GF-D8 (cell line): ENCODE results near the gene LITAF.
"Not testable (repeated sequence)": the region's sequence is repeated elsewhere in the genome, so short reads cannot be mapped to it uniquely, and the experiment has no call there.

ENCODE experiments used
- DNase-seq: peaks from one replicate; lab custom pipeline; 2025; lab: John Stamatoyannopoulos, UW

LITAF gene

DNA sequence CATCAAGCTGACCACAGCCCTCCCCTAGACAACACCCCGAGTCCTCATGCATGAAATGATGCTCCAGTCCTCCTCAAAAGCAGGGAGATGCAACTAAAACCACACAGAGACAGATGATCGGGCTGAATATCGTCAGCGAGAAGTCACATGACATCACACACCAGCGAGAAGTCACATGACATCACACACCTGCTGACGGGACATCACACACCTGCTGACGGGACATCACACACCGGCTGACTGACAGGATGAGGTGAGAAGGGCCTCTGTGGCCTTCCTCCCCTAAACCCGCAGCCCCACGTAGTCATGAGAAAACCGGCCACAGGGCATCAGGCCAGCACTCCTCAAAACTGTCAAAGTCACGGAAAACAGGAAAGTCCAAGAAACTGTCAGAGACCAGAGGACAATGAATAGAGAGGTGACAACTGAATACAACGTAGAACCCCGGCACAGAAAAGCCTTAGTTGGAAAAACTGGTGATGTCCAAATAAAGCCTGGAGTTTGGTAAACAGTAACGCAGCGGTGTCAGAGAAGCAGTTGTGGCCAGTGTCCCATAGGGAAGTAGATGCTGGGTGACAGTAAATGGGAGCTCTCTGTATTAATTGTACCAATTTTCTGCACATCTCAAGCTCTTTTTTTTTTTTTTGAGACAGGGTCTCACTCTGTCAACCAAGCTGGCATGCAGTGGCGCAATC, 14.3 kb downstream of the LITAF start:
- DNase-seq, result no peak

DNA sequence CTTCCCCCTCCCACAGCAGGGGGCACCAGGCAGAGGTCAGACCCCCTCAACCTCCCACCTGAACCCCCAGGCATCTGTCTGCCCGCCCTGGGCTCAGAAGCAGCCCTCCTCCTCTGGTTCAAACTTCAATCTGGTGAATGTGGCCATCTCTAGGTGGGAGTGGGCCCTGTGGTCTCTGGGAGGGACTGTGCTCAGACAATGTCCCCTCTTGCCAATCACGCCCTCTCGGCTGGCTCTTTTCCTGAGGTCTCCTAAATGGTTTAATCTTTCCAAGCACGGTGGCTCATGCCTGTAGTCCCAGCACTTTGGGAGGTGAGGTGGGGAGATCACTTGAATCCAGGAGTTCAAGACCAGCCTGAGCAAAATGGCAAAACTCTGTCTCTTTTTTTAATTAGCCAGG, 15.2 kb downstream of the LITAF start:
- DNase-seq, result no peak

DNA sequence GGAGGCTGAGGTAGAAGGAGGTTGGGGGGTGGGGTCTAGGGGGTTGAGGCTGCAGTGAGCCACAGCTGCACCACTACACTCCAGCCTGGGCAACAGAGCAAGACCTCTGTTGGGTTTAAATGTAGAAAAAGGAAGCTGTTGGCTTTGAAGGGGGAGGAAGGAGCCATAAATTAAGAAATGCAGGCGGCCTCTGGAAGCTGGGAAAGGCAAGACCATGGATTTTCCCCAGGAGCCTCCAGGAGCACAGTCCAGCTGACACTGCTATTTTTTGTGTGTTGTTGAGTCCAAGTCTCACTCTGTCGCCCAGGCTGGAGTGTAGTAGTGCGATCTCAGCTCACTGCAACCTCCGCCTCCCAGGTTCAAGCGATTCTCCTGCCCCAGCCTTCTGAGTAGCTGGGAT, 15.9 kb downstream of the LITAF start:
- DNase-seq, result no peak

DNA sequence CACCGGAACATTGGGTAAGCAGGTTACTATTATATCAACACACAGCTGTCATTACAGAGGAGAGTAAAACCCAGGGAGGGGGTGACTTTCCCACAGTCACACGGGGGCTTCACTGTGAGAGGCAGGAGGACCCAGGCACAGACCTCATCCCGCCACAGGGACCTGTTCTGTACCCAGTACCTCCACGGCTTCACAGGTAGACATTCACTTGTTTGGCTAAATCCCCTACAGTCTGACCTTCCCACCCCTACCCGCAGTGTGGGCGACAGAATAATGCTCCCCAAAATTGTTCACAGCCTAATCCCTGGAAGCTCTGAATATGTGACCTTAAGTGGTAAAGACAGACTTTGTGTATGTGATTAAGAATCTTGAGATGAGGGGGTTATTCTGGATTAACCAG, 16.5 kb downstream of the LITAF start:
- no peak for DNase-seq

DNA sequence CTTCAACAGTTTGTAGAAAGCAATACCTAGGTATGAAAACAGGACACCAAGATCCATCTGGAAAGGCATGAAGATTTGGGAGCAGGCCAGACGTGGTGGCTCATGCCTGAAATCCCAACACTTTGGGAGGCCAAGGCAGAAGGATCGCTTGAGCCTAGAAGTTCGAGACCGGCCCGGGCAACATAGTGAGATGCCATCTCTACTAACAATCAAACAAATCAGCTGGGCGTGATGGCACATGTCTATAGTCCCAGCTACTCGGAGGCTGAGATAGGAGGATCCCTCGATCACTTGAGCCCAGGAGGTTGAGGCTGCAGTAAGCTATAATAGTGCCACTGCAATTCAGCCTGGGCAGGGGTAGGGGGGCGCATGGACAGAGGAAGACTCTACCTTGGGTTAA, 20.3 kb downstream of the LITAF start:
- DNase-seq, result no peak

DNA sequence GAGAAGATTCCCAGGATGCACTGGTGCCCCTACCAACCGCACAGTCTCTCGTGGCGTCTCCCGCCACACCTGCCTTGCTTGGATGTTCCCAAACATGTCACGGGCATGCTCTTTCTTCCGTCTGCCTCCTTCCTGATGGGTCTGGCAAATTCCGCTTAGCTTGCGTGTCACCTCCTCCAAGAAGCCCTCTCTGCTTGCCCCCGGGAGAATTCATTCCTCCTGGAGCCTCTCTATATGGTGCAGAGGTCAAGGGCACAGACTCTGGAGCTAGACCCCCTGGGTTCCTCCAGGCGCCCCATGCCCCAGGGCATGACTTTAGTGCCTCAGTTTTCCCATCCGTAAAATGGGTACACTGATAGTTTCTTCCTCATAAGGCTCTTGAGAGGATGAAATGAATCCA, 21.1 kb downstream of the LITAF start:
- DNase-seq, result no peak

DNA sequence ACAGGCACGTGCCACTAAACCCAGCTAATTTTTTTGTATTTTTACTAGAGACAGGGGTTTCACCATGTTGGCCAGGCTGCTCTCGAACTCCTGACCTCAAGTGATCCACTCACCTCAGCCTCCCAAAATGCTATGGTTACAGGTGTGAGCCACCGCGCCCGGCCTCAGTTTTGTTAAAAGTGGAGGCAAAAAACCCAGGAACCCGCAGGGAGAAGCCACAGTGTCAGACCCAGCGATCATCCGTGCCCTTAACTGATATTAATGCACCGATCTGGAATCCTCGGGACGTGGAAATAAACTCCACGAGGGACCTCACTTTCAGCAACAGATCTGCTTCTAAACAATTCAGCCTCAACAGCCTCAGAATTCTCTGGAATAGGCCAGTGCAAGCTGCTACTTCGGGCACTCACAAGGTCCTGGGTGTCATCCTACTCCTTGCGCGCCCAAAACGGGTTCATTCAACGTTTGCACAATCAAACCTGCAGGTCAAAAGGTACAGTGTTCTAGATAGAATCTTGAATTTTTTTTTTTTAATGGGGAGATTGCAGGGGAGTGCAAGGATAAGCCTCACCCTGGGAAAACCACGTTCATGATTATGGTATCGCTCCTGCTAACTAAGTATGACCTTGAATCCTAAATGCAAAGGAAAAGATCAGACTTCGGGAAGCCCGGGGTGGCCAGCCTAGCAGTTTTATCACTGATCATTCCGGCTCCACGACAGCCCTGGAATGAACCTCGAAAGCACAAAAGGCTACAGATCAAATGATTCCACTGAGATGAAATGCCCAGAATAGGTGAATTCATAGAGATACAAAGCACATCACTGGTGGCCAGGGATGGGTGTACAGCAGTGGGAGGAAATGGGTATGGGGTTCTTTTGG, 22.4 kb downstream of the LITAF start:
- DNase-seq, result no peak

DNA sequence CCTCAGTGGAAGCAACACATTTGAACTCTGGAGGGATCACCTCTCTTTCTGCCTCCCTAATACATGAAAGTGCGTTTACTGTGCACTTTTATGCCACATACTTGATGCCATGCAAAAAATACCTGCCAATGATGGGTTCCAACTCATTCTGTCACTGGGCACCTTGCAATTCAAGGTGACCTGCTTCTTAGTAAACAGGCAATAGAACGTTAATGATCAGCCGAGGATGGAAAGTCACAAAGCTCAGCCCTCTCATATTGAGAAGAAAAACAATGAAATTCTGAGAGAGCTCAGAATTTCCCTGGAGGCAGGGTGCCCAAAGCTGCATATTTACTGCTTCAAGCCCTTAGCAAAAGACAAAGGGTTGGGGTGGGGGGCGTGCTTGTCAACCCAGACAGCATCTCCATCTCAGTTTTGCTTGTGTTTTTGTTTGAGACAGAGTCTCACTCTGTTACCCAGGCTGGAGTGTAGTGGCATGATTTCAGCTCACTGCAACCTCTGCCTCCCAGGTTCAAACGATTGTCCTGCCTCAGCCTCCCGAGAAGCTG, 23.2 kb downstream of the LITAF start:
- no peak for DNase-seq

DNA sequence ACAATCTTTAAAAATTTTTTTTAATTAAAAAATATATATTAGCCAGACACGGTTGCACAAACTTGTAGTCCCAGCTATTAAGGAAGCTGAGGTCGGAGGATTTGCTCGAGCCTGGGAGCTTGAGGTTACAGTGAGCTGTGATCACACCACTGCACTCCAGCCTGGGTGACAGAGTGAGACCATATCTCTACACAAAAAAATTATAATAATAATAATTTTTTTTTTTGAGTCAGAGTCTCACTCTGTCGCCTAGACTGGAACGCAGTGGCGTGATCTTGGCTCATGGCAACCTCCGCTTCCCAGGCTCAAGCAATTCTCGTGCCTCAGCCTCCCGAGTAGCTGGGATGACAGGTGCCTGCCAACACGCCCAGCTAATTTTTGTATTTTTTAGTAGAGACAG, 23.8 kb downstream of the LITAF start:
- DNase-seq, result no peak

DNA sequence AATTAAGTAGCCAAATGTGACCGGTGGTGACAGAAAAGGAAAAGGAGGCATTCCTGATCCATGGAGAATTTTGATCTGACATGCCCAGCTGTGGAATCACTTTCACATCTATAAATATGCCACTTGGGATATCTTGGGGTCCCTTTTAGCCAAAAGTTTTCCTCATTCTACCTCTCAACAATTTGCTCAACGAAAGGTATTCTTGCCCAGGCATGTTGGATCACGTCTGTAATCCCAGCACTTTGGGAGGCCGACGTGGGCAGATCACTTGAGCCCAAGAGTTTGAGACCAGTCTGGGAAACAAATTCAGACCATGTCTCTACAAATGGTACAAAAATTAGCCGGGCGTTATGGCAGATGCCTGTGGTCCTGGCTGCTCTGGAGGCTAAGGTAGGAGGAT, 24.3 kb downstream of the LITAF start:
- no peak for DNase-seq

DNA sequence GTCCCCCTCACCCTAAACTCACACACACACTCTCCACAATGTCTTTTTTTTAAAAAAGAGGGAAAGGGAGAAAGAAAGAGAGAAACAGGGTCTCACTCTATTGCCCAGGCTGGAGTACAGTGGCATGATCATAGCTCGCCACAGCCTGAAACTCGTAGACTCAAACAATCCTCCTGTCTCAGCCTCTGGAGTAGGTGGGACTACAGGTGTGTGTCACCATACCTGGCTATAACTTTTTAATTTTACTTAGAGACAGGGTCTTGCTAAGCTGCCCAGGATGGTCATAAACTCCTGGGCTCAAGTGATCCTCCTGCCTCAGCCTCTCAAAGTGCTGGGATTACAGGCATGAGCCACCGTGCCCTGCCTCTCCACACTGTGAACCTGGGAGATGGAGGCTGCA, 24.9 kb downstream of the LITAF start:
- no peak for DNase-seq

DNA sequence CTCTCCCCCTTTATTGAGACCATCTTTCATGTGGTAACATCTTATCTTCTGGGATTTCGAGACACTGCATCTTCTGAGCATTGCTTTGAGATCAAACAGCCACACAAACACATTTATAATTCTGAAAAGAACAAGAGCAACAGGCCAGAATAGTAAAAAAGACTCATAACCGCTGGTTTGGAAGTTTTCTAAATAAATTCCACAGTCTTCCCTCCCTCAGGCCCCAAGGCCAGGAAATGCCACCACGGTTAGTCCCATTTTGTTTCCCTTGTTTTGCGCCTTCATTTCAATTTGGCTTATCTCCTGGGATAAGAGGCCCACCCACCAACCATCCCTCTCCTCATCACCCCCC, 25.3 kb downstream of the LITAF start:
- no peak for DNase-seq

DNA sequence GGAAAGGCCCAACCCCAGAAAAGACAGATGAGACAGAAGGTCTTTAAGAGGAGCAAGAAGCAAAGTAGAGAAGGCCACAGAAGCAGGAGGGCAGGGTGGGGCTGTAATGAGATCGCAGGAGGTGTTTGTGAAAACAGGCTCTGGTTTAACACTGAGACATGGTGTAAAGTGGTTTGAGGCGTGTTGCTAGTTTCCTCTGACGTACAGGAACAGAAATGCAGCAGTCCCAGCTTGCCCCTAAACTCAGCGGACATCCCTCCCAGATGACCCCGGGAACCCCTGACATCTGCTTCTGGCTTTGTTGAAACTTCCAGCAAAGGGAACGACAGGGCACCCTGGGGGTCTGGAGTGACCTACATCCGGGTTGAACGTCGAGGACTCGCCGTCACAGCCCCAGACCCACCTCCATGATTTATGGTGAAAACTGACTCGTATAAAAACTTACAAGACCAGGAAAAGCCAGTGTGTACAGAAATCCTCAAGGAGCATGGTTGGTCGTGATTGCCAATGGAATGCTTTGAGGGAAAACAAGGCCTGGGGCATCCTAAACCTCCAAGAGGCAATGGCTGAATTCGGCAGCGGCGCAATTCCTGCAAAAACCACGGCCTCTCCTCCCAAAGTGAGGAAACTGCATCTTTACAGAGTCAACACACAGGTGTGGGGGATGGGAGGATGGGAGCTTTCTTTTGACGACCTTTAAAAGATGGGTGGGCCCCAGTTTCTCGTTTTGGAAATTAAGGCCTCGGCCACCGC, 25.8 kb downstream of the LITAF start:
- no peak for DNase-seq

DNA sequence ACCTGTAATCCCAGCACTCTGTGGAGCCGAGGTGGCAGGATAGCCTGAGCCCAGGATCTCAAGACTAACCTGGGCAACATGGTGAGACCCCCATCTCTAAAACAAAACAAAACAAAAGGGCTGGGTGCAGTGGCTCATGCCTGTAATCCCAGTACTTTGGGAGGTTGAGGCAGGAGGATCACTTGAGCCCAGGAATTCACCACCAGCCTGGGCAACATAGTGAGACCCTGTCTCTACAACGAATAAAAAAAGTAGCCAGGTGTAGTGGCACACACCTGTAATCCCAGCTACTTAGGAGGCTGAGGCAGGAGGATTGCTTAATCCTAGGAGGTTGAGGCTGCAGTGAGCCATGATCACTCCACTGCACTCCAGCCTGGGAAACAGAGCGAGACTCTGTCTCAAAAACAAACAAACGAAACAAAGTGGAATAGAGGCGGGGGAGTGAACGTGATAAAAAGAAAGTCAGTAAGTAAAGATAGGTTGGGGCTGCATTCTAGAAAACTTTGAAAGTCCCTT, 28.4 kb downstream of the LITAF start:
- DNase-seq, result not testable (repeated sequence)

DNA sequence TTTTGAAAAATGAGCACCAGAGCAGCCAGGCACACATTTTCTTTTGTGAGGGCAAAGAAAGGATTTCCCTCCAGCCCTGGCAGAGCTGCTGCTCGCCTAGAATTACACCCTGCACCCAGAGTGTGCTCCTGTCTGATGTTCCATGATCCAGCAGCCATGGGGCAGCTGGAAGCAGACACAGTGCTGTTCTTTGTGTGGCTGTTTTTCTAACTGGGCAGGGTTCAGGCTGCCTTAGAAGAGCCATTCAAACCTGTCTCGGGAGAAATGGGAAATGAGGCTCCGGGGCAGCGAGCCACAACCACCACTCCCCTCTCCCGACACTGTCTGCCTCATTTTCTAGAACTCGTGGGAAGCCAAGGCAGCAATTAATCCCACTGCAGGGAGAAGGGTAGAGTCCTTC, 28.9 kb downstream of the LITAF start:
- no peak for DNase-seq

DNA sequence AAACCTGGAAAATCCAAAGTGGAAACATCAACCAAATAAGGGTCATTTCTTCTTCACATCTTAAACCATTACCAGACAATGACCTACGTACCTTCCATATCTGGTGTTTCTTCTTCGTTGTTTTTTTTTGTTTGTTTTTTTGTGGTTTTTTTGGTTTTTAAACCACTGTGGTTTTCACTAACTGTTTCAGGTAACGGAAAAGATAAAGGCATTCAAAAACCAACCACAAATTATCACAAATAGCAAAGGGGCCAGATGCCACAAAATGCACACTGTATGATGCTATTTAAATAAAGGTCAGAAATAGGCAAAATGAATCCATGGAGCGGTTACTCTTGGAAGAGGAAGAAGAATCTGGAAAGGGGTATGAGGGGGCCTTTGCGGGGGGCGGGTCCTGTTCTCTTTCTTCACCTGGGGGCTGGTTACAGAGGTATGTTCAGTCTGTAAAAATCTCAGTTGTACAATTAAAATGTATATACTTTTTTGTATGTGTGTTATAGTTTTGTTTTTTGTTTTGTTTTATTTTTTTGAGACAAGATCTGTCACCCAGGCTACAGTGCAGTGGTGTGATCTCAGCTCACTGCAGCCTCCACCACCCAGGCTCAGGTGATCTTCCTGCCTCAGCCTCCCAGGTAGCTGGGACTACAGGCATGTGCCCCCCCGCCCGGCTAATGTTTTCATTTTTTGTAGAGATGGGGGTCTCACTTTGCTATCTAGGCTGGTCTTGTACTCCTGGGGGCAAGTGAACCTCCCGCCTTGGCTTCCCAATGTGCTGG, 29.6 kb downstream of the LITAF start:
- no peak for DNase-seq

DNA sequence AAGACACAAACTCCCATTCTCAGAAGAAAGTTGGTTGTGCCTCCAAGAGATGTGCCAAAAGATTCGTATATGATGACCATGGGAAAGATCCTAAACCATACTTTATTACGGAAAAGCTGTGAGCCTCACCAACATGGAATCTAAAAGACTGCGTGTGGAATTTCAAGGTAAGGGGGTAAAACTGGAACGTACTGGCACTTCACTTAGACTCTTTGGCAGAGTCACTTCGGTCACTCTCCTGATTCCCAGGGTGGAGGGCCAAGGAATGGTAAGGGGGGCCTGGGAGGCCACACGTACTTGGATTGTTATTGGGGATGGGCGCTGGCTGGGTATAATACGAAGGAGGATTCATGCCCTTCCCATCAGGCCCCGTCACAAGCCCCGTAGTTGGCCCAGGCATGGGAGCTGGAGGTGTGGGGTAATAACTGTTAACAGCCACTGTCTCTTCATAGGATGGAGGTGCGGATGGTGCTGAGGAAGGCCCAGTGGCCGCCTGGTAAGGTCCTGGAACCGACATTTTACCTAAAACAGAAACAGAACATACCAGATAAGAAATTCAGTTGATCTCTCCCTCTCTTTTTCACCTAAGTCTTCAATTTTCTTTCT, 30.4 kb downstream of the LITAF start:
- DNase-seq, result no peak

DNA sequence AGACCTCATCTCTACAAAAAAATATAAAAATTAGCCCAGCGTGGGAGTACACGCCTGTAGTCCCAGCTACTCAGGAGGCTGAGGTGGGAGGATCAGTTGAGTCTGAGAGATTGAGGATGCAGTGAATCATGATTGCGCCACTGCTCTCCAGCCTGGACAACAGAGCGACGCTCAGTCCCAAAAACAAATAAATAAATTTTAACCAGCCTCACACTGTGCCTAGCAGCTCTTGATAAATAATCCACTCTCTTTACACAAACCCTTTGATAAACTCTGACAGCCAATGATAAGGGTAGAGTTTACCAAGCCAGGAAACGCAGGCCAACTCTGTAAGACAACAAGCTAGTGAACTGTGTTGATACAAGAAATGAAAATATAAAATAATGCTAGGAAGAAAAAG, 32.7 kb downstream of the LITAF start:
- no peak for DNase-seq

DNA sequence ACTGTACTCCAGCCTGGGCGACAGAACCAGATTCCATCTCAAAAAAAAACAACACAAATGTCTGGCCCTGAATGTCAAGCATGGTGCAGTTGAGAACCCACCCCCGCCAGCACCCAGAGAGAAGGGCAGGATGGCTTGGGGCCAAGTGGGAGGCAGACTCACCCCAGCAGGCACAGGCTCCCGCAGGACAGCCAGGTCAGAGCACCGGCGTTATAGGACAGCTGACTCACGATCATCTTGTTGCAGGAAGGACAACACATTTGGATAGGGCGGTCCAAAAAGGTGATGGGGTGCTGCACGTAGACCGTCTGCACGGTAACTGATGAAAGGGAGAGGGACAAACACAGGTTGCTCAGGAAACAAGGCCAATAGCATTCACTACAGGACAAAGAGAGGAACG, 33.3 kb downstream of the LITAF start:
- no peak for DNase-seq

DNA sequence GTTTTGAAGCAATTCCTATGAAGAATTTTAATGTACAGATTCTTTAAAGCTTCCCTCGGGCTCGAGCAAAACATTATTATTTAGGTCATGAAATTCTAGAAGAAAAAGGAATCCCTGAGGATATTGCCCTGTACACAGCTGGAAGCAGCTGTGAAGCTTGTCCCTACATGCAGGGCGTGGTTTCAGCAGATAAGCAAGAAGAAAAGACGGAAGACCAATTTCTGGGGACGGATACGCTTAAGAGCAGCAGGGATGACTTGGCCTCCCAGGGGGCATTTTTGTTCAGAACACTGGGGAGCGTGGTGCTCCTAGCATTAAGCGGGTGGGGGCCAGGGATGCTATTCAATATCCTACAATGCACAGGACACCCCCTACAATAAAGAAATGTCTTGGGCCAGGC, 34.3 kb downstream of the LITAF start:
- DNase-seq, result no peak

DNA sequence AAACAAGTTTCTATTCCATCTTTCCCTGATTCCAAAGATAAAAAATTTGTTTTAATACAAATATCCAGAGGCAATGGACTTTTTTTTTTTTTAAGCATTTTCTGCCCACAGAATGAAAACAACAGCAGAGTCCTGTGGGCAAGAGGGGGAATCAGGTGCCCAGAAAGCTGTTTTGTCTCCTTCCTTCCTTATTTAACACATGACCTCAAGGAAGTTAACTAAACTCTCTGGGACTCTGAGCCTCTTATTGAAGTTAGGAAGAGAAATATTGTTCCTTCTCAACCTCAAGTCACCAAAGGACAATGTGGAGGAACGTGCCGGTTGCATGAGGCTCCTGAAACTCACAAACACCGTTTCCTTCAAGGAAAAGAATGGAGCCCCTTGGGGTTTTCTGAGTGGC, 34.9 kb downstream of the LITAF start:
- peak; percentile 39 for DNase-seq
